ENCODE data around the gene CAPZA1.

The CAPZA1 gene

DNA sequence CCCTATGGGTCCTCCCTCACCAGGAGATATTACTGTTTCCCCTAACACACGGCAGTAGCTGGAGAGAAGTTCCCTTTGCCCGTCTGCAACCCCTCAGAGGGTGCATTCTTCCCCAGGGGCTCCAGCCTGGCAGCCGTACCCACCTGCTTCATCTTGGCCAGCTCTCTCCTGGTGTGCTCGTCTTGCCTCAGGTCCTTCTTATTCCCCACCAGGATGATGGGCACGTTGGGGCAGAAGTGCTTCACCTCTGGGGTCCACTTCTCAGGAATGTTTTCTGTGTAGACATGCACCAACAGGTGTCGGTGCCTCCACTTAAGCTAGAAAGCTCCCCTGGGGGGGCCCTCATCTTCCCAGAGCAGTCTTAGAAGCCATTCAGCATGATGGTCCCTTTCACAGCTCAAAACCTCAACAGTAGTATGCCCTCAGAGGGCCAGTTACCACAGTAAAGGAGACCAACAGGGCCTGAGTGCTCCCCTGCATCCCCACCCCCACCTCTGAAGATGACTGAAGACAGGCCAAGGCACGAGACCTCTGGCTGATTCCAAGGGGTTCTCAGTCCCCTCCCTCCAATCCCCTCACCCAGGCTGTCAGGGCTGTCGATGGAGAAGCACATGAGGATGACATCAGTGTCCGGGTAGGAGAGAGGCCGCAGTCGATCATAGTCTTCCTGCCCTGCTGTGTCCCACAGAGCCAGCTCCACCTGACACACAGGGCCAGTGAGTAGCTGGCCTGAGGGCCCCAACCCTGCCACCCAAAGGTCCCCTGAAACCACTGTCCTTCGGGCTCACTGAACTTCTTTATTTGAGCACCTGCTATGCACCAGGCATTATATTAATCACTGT, 83.0 kb downstream of the CAPZA1 start:
- DNase-seq: no peak

GRCh38 chr1:112703706-112704105, 84.1 kb downstream of the CAPZA1 start:
- DNase-seq: no peak

DNA sequence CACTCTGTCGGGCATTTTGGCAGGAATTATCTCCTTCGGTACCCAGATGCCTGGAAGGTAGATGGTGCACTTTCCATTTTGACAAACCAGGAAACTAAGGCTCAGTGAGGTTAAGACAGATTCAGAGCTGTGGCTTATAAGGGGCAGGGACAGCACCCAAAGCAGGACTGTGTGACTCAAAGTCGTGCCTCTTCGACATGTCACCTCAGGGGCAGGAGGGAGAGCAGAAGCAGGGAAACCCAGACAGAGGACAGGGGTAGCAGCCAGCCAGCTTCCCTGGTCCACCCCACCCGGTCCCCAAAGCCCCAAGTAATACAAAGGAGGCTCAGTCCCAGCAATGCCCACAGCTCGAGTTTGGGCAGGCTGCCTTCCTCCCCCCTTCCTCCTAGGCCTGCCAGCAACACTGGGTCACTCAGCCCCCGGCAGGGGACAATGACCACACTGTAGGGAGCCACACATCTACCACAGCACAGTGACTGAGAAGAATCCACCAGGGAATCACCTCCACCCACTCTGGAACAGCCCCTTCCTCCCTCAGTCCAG, 84.8 kb downstream of the CAPZA1 start:
- DNase-seq: no peak

DNA sequence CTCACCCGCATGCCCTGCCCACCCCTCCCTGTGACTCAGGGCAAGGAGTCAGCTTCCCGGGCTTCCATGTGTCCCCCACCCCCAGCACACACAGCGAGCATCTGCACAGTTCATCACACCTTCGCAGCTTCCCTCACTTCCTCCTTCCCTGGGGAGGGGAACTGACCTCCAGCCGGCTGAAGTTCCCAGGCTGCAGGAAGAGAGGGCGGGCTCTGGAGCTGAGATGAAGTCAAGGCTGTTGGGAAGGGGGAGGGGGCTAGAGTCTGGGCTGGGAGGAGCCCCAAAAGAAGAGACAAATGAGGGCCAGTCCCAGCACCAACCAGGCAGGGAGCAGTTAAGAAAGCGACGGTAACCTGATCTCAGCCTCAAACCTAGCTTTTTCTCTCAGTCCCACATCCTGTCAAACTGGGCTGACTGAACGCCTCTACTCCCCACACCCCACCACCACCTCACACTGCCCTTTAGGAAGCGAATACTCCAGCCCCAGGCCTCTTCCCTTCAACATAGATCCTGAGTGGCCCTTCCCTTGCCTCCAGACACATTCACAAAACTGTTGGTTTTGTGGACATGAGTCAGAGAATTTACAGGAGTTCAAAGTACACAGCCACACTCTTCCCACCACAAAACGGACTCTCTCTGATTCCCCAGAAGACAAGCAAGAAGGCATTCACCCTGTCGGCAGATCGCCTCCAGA, 85.4 kb downstream of the CAPZA1 start:
- peak; percentile 27 for DNase-seq

DNA sequence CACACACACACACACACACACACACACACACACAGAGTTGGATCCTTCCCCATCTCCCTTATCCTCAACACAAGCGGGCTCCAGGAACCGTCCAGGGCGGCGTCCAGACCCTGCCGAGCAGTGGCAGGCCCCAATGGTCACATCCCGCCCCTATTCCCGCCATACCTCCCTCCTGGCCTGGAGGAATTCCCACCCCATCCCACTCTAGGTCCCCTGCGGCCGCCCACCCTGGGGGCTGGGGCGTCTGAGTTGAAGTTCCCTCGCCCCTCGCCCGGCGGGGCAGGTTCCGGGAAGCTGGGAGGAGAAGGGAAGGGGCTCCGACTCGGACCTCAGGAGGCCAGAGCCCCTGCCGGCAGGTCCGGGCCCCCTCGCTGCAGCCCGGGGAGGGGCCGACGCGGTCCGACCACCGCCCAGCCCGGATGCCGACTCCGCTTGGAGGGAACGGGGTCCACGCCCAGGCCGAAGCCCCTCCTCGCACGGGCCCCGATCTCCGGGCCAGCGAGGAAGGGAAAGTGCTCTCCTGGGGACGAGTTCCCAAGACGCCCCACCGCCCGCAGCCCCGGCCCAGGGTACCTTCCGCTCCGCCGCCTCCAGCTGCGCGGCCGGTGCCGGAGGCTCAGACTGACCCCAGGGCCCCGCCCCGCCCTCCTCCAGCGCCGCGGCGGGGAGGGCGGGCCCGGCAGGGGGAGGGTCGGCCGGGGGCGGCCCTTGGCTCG, 87.0 kb downstream of the CAPZA1 start, which contains the start of gene RHOC:
Gene RHOC (minus strand): TSS at position 623 of the 716 bp plus-strand sequence. CDS start 3,328 bp downstream, outside the sequence.
- no peak for DNase-seq

DNA sequence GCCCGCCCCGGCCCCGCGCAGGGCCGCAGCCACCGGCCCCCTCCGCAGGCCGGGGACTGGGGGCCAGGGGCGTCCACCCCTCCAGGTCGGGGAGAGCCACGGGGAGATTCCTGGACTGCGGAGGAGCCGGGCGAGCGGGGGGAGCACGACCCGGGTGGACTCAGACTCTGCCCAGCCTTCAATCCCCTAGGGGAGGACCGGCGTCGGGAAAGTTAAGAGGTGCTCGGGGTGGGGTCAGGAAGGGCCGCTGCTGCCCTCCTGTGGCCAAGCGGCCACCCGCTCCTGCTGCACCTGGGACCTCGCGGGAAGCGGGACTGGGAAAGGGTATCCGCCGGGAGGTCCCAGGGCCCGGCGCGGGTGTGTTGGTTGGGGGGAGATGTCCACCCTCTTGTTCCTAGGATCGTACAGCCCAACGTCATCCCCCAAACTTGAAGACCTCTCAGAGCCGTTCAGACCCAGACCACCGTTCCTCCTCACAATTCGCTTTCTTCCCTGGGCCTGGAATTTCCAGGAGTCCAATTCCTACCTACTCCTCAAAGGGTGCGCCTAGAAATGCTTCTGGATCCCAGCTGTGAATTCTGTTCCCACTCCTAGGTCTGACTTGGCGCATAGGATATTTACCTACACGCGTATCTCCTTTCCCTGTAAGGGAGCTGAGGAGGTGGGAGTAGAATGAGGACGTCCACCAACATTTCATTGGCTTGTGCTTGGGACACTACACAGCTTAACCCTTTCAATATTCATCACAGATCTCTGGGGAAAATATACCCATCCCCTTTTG, 87.8 kb downstream of the CAPZA1 start:
- DNase-seq: peak; percentile 39

GRCh38 chr1:112708002-112708448, 88.4 kb downstream of the CAPZA1 start:
- DNase-seq: no peak

DNA sequence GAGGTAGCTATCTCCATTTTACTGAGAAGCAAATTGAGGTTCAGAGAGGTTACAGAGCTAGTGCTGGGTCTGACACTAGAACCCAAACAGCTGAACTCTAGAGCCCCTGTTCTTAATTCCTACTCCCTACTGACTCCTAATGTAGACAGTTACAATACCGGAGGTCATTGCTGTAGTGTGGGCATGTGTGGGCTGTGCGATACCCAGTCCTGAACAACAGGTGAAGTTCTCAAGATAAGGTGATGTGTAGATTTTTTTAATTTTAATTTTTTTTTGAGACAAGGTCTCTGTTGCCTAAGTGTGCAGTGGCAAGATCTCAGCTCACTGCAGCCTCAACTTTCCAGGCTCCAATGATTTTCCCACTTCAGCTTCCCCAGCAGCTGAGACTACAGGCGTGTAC, 88.9 kb downstream of the CAPZA1 start:
- no peak for DNase-seq

GRCh38 chr1:112710159-112710558, 90.5 kb downstream of the CAPZA1 start:
- DNase-seq: no peak

DNA sequence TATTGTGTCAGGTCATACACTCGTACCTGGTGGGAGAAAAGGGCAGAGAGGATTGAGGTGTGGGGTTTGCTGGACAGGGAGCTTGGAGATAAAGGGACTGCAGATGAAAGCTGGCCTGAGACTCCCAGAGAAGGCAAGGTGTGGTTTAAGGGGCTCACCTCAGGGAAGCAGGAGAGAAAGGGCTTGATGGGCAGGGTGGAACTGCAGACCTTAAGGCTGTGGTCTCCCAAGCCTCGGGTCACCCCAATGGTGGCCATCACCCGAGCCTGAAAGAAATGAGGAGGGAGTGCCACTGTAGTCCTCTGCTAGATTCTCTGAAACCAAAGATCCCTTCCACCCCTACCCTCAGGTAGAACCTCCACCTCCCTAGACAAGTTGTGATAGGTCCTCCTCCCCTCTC, 91.0 kb downstream of the CAPZA1 start:
- DNase-seq: no peak

- no peak for DNase-seq
Observed at GRCh38 chr1:112711041-112711440, 91.4 kb downstream of the CAPZA1 start.

DNA sequence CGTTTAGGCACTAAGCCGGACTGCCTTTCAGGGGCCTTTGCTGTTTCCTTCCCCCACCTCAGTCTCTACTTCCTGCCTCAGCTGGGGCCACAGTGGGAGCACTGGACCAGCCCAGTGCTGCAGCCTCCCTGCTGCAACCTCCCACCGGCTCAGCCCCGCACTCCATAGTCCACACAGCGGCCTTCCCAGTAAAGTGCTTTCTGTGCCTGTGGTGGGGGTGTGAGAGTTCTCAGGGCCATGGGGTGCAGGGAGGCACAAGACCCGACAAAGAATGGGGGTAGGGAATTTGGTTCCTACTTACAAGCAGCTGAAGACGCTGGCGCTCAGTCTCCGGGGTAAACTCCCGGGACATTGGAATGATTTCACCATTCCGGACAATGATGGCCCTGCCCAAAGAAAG, 92.0 kb downstream of the CAPZA1 start:
- no peak for DNase-seq

DNA sequence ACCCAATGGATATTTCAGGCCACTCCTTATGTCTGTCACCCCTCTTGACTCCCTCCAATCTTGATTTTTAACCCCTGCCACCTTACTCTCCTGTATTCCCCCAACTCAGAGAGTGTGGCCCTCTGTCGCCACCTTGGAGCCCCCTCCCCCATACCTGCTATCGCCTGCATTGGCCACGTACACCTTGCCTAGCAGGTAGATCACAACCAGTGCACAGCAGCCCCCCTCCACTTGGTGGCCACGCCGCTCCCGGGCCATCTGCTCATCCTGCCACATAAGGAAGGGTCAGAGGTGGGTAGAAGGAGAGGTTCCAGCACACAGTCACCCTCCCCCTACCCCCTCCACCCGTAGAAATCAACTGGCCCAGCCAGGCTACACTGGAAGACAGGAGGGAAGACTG, 92.6 kb downstream of the CAPZA1 start:
- DNase-seq: no peak

GRCh38 chr1:112712701-112713128, 93.1 kb downstream of the CAPZA1 start:
- no peak for DNase-seq

DNA sequence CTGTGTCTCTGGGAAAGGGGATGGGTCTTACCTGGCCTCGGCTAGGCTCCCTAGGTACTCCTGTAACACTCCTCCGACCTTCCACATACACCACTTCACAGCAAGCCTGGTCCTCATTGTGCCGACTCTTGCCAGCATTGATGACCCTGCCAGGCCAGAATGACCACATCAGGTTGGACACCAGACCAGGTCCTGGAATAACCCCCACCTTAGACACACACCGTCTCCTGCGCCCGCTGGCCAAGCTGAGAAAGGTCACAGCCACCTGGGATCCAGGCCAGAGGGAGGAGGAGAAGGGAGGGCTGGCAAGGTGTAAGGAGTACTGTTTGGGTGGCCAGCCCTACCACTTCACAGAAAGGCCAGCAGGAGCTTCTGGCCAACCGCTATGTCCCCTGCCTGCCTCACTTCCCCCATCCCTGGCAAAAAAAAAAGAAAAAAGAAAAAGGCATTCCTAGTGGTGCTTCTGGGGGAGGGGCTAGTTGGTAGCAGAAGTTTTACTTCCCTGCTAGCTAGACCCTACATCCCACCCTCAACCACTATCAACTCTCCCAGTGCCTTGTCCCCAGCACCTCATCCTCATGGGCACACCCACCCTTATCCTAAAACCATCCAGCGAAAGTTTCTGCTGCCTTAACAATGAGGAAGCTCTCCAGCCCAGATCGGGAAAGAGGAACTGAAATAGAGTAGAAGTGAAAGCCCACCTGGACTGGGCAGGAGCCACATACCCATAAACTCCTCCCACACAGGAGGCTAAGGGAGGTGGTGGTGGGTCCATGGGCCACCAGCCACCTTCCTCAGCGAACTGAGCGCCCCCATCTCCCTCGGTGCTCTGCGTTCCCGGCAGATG, 94.1 kb downstream of the CAPZA1 start:
- DNase-seq: no peak

- no peak for DNase-seq
Observed at GRCh38 chr1:112714313-112715263, 95.0 kb downstream of the CAPZA1 start.

DNA sequence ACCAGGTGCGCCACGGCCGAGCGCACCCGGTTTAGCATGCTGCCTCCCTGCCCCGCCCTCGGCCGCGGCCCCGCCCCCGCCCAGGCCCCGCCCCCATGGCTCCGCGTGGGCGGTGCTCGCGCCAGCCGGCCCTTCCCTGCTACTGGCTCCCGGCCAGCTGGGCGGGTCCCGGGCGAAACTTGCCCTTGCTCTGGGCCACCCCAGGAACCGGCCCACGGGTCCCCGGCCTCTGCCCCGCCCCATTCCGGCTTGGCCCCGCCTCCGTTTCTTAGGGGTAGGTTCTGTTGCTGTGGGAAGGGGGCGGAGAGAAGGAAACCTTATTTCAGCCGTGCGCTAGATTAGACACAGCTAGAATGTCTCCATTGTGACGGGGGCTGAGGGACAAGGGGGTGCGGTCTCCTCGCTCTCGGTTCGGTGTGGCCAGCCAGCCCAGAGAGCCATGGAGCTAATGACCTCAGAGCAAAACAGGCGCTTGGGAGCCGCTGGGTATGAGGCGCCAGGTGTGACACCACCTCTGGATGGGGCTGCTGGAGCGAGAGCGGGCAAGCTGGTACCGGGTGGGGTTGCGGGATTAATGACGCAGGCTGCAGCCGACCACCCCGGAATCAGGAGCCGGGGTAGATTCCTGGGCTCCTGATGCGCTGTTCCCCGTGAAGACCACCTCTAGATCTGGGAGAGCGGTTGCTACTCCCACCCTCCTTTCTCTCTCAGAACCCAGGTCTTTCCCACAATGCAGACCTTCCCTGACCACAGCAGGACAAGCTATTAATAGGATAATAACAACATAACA, 95.8 kb downstream of the CAPZA1 start, which contains the start of gene PPM1J:
Gene PPM1J (minus strand): TSS at position 69 of the 790 bp plus-strand sequence. CDS start 31 bp downstream, at position 38.
- peak; percentile 98 for DNase-seq

- peak; percentile 65 for DNase-seq
Observed at GRCh38 chr1:112716133-112716720, 96.6 kb downstream of the CAPZA1 start.
